Measurements from ENCODE around the gene LPCAT1.

GRCh38 chr5:1465966-1466471 lies 57.7 kb downstream of the LPCAT1 start:
- TF ChIP-seq CTCF (IDR thresholded peaks at IDR 0.05; ENCODE audit: low read depth, low read length, poor library complexity, severe bottlenecking) (no peak), EZH2phosphoT487 (IDR thresholded peaks at IDR 0.05; ENCODE audit: borderline replicate concordance, low read length) (no peak)
